SK-N-MC (cell line): ENCODE measurements around the gene IFNGR2.

ENCODE experiments used
- EZH2 ChIP-seq: fragments of 200-600 bp; sonication (generic); IDR thresholded peaks from one replicate; pipeline ENCODE4 v1.6.1; 2017; ENCODE audit warnings: antibody characterized with exemption
- FOXP2 ChIP-seq: optimal IDR thresholded peaks from 2 replicates; pipeline ENCODE3; 2011; ENCODE audit warnings: mild to moderate bottlenecking, moderate library complexity; ENCODE audit not compliant: insufficient read depth; ENCODE audit errors: extremely low read length, control extremely low read depth
- POLR2AphosphoS5 ChIP-seq: IDR thresholded peaks from 2 replicates; pipeline ENCODE4 v1.6.1; 2012; ENCODE audit warnings: mild to moderate bottlenecking, low read depth, low read length, borderline replicate concordance

- TF ChIP-seq POLR2AphosphoS5 (no peak), EZH2 (no peak), FOXP2 (no peak)
These were observed 19.9 kb upstream of the IFNGR2 start for GRCh38 chr21:33383056-33383888.
